GM12878 (cell line): ENCODE results near the gene MTHFD1. TPM values are rescaled to one million over a fixed set of nuclear protein-coding genes. Genes with fewer than 3 reads are reported as not detected.

Source experiments
- ATAC-seq: fragments of 200-7000 bp; cut with Tn5 transposase; 3 replicates; pipeline ENCODE4 v1.9.1; 2020; ENCODE audit warnings: mild to moderate bottlenecking, moderate library complexity
- BruUV-seq: library from RNA; stranded (reverse); fragments of 400-500 nt; replicated peaks from 2 replicates; lab custom pipeline; 2021; lab: Mats Ljungman, UMichigan
- CTCF ChIA-PET: fragments of 300-600 bp; sonication (Branson Sonifier 250); formaldehyde crosslinking; extraction: SDS; loops from one replicate; lab custom pipeline; 2021; ENCODE audit warnings: inconsistent platforms; lab: Yijun Ruan, JAX
- POLR2A ChIA-PET: fragments of 350-600 bp; formaldehyde crosslinking; extraction: SDS; loops from one replicate; lab custom pipeline; 2021; ENCODE audit warnings: inconsistent platforms; lab: Charles Lee
- RAD21 ChIA-PET: fragments of 300-600 bp; sonication (Branson Sonifier 250); formaldehyde crosslinking; loops from one replicate; lab custom pipeline; 2023; ENCODE audit warnings: antibody characterized with exemption; ENCODE audit not compliant: unreplicated experiment; lab: Charles Lee
- SMC1A ChIA-PET: fragments of 300-600 bp; sonication (Branson Sonifier 250); formaldehyde crosslinking; loops from one replicate; lab custom pipeline; 2023; ENCODE audit not compliant: unreplicated experiment, uncharacterized antibody; lab: Charles Lee
- DNase-seq: peaks from one replicate; pipeline ENCODE4 v3.0.0-alpha.2; 2011; ENCODE audit warnings: low read depth, low spot score
- FAIRE-seq: peaks from 3 replicates; lab custom pipeline; 2011; peaks lifted over from hg19 to GRCh38; lab: Jason Lieb, UNC
- H2AFZ ChIP-seq: 2 replicates; pipeline ENCODE4 v1.6.0; 2011; ENCODE audit warnings: low read depth, low read length, control low read depth; ENCODE audit not compliant: control insufficient read depth
- H3K27ac ChIP-seq: 2 replicates; pipeline ENCODE4 v1.5.1; 2011; ENCODE audit warnings: control low read depth; ENCODE audit not compliant: control insufficient read depth, insufficient read depth
- H3K27me3 ChIP-seq, 2 experiments: replicated peaks in 1 of 2; 2 replicates each; pipeline versions ENCODE4 v1.6.0 to v1.6.1; 2011; ENCODE audit warnings: low read length in 1 of 2; ENCODE audit not compliant: control insufficient read depth in 2 of 2, insufficient read depth in 2 of 2
- H3K36me3 ChIP-seq, 2 experiments: 2 replicates each; pipeline ENCODE4 v1.5.1; 2011; ENCODE audit warnings: low read length in 1 of 2; ENCODE audit not compliant: control insufficient read depth in 2 of 2, insufficient read depth in 2 of 2
- H3K4me1 ChIP-seq: 2 replicates; pipeline ENCODE4 v1.6.1; 2011; ENCODE audit warnings: mild to moderate bottlenecking, low read length, moderate library complexity, mixed read lengths; ENCODE audit not compliant: control insufficient read depth, insufficient read depth
- H3K4me2 ChIP-seq: 2 replicates; pipeline ENCODE4 v1.6.0; 2011; ENCODE audit warnings: control low read depth; ENCODE audit not compliant: control insufficient read depth, insufficient read depth
- H3K4me3 ChIP-seq: fragments of 200-600 bp; sonication (generic); 2 replicates; pipeline ENCODE4 v1.5.1; 2016
- H3K79me2 ChIP-seq: 2 replicates; pipeline ENCODE4 v1.6.0; 2011; ENCODE audit warnings: low read length; ENCODE audit not compliant: control insufficient read depth, insufficient read depth
- H3K9ac ChIP-seq: 2 replicates; pipeline ENCODE4 v1.8.0; 2011; ENCODE audit warnings: low read length, control low read depth, mixed read lengths; ENCODE audit not compliant: control insufficient read depth, insufficient read depth
- H3K9me3 ChIP-seq: replicated peaks from 3 replicates; pipeline ENCODE4 v1.5.1; 2011; ENCODE audit warnings: mild to moderate bottlenecking, low read length; ENCODE audit not compliant: control insufficient read depth, insufficient read depth
- H4K20me1 ChIP-seq: 2 replicates; pipeline ENCODE4 v1.6.0; 2011; ENCODE audit not compliant: control insufficient read depth, insufficient read depth
- IKZF1 ChIP-seq: fragments of 450-650 bp; conservative IDR thresholded peaks from 2 replicates; pipeline ENCODE4 v1.6.1; 2017; ENCODE audit warnings: antibody characterized with exemption, mild to moderate bottlenecking
- MEF2A ChIP-seq: IDR thresholded peaks from 2 replicates; pipeline ENCODE4 v1.6.1; 2011; ENCODE audit warnings: low read depth, mild to moderate bottlenecking, low read length, moderate library complexity; ENCODE audit not compliant: insufficient read depth
- MTA2 ChIP-seq: fragments of 450-650 bp; IDR thresholded peaks from 2 replicates; pipeline ENCODE4 v1.6.1; 2016; ENCODE audit warnings: low read depth, mild to moderate bottlenecking, moderate library complexity
- MXI1 ChIP-seq: fragments of 150-350 bp; IDR thresholded peaks from 2 replicates; pipeline ENCODE4 v1.6.1; 2011; ENCODE audit warnings: low read depth, mild to moderate bottlenecking, inconsistent platforms, low read length, improper control_type of control experiment
- MYB ChIP-seq: fragments of 150-350 bp; IDR thresholded peaks from 2 replicates; pipeline ENCODE4 v1.6.1; 2014; ENCODE audit warnings: mild to moderate bottlenecking, low read depth, low read length, borderline replicate concordance
- NFXL1 ChIP-seq: fragments of 450-650 bp; IDR thresholded peaks from 2 replicates; pipeline ENCODE4 v1.6.1; 2017; ENCODE audit warnings: antibody characterized with exemption, mild to moderate bottlenecking, borderline replicate concordance
- SP1 ChIP-seq: IDR thresholded peaks from one replicate; pipeline ENCODE4 v1.6.1; 2011; ENCODE audit warnings: low read depth, low read length
- STAT3 ChIP-seq: IDR thresholded peaks from 2 replicates; pipeline ENCODE4 v1.6.1; 2011; ENCODE audit warnings: low read depth, low read length, improper control_type of control experiment
- ZNF24 ChIP-seq: fragments of 450-650 bp; IDR thresholded peaks from 2 replicates; pipeline ENCODE4 v1.6.1; 2017; ENCODE audit warnings: antibody characterized with exemption, mild to moderate bottlenecking
- ZNF622 ChIP-seq: fragments of 450-650 bp; IDR thresholded peaks from 2 replicates; pipeline ENCODE4 v1.6.1; 2017; ENCODE audit warnings: mild to moderate bottlenecking, inconsistent platforms
- ZZZ3 ChIP-seq: IDR thresholded peaks from 2 replicates; pipeline ENCODE4 v1.6.1; 2011; ENCODE audit warnings: low read depth; ENCODE audit not compliant: control insufficient read depth, insufficient read length
- WGBS: methylation state at CpG from one replicate; pipeline ENCODE4 v1.1.6; 2016; ENCODE audit warnings: low lambda C conversion rate; ENCODE audit not compliant: insufficient replicate concordance, insufficient coverage; ENCODE audit errors: missing lambda C conversion rate; 5-methylcytosine and 5-hydroxymethylcytosine counted together
- in situ Hi-C: fragments of 300-500 bp; cut with MboI; formaldehyde crosslinking; loops from 9 replicates; pipeline ENCODE4 v1.14.3; 2018; ENCODE audit warnings: mixed read lengths
- intact Hi-C: fragments of 100-400 bp; cut with micrococcal nuclease; formaldehyde crosslinking; loops from one replicate; pipeline ENCODE4 v1.14.2; 2022; ENCODE audit not compliant: unreplicated experiment
- polyA plus RNA-seq, 11 experiments: library from polyadenylated mRNA; depleted of rRNA in 4 of 11; unstranded in 6 of 11; stranded (reverse) in 5 of 11; fragments of >200 nt; fragmentation: Nextera tagmentation in 4 of 11; fragmentation: Illumina TruSeq in 1 of 11; extraction: Ambion mirVana in 4 of 11; extraction: Trizol in 1 of 11; gene quantifications; 1 replicate in 1 of 11; 2 replicates in 10 of 11; pipeline versions ENCODE4 v1.2.1 to v1.2.3, GENCODE V29; 2011 to 2016; ENCODE audit warnings: inconsistent platforms in 2 of 11, missing spikeins in 2 of 11, low read depth in 1 of 11
- total RNA-seq, 4 experiments: library from RNA; depleted of rRNA in 3 of 4; stranded (reverse); fragments of >200 nt in 3 of 4; fragmentation: Illumina TruSeq in 1 of 4; extraction: Trizol in 1 of 4; gene quantifications; 2 replicates each; pipeline versions ENCODE4 v1.2.1 to v1.2.3, GENCODE V29; 2013 to 2021
- TF ChIP-seq, protein P1 (sequence below): IDR thresholded peaks from 2 replicates; pipeline ENCODE4 v1.6.1; 2012; ENCODE audit warnings: low read length, inconsistent platforms
- TF ChIP-seq, protein P2 (sequence below): IDR thresholded peaks from 2 replicates; pipeline ENCODE4 v1.6.1; 2012; ENCODE audit warnings: mild to moderate bottlenecking, low read depth, low read length
- TF ChIP-seq, protein P3 (sequence below): IDR thresholded peaks from 2 replicates; pipeline ENCODE4 v1.6.1; 2011; ENCODE audit warnings: low read depth, low read length, improper control_type of control experiment, borderline replicate concordance
- TF ChIP-seq, protein P4 (sequence below): fragments of 450-650 bp; formaldehyde crosslinking; IDR thresholded peaks from 2 replicates; pipeline ENCODE4 v1.4.0; 2020; ENCODE audit warnings: mild to moderate bottlenecking, moderate library complexity

The MTHFD1 gene
- total and polyA plus RNA-seq, 10 of the 15 experiments (the other 5 are each of a cell fraction or from before 2014, with no cell fraction given) = 99.3 to 310 (median 173) TPM

- H3K79me2 ChIP-seq = peaks cover 40% of the 10 kb centered on the region
- no peaks in the 10 kb centered on the region for H3K9me3 ChIP-seq
- TF ChIP-seq ZNF24 (no peak), IKZF1 (no peak), MYB (no peak), SP1 (no peak), ZZZ3 (no peak), STAT3 (no peak), MEF2A (no peak), MTA2 (no peak), NFXL1 (no peak), ZNF622 (no peak), MXI1 (no peak)
- TF ChIP-seq, protein P1, sequence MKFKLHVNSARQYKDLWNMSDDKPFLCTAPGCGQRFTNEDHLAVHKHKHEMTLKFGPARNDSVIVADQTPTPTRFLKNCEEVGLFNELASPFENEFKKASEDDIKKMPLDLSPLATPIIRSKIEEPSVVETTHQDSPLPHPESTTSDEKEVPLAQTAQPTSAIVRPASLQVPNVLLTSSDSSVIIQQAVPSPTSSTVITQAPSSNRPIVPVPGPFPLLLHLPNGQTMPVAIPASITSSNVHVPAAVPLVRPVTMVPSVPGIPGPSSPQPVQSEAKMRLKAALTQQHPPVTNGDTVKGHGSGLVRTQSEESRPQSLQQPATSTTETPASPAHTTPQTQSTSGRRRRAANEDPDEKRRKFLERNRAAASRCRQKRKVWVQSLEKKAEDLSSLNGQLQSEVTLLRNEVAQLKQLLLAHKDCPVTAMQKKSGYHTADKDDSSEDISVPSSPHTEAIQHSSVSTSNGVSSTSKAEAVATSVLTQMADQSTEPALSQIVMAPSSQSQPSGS = no peak
- TF ChIP-seq, protein P2, sequence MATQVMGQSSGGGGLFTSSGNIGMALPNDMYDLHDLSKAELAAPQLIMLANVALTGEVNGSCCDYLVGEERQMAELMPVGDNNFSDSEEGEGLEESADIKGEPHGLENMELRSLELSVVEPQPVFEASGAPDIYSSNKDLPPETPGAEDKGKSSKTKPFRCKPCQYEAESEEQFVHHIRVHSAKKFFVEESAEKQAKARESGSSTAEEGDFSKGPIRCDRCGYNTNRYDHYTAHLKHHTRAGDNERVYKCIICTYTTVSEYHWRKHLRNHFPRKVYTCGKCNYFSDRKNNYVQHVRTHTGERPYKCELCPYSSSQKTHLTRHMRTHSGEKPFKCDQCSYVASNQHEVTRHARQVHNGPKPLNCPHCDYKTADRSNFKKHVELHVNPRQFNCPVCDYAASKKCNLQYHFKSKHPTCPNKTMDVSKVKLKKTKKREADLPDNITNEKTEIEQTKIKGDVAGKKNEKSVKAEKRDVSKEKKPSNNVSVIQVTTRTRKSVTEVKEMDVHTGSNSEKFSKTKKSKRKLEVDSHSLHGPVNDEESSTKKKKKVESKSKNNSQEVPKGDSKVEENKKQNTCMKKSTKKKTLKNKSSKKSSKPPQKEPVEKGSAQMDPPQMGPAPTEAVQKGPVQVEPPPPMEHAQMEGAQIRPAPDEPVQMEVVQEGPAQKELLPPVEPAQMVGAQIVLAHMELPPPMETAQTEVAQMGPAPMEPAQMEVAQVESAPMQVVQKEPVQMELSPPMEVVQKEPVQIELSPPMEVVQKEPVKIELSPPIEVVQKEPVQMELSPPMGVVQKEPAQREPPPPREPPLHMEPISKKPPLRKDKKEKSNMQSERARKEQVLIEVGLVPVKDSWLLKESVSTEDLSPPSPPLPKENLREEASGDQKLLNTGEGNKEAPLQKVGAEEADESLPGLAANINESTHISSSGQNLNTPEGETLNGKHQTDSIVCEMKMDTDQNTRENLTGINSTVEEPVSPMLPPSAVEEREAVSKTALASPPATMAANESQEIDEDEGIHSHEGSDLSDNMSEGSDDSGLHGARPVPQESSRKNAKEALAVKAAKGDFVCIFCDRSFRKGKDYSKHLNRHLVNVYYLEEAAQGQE = no peak
- TF ChIP-seq, protein P3, sequence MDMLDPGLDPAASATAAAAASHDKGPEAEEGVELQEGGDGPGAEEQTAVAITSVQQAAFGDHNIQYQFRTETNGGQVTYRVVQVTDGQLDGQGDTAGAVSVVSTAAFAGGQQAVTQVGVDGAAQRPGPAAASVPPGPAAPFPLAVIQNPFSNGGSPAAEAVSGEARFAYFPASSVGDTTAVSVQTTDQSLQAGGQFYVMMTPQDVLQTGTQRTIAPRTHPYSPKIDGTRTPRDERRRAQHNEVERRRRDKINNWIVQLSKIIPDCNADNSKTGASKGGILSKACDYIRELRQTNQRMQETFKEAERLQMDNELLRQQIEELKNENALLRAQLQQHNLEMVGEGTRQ = no peak
- TF ChIP-seq, protein P4, sequence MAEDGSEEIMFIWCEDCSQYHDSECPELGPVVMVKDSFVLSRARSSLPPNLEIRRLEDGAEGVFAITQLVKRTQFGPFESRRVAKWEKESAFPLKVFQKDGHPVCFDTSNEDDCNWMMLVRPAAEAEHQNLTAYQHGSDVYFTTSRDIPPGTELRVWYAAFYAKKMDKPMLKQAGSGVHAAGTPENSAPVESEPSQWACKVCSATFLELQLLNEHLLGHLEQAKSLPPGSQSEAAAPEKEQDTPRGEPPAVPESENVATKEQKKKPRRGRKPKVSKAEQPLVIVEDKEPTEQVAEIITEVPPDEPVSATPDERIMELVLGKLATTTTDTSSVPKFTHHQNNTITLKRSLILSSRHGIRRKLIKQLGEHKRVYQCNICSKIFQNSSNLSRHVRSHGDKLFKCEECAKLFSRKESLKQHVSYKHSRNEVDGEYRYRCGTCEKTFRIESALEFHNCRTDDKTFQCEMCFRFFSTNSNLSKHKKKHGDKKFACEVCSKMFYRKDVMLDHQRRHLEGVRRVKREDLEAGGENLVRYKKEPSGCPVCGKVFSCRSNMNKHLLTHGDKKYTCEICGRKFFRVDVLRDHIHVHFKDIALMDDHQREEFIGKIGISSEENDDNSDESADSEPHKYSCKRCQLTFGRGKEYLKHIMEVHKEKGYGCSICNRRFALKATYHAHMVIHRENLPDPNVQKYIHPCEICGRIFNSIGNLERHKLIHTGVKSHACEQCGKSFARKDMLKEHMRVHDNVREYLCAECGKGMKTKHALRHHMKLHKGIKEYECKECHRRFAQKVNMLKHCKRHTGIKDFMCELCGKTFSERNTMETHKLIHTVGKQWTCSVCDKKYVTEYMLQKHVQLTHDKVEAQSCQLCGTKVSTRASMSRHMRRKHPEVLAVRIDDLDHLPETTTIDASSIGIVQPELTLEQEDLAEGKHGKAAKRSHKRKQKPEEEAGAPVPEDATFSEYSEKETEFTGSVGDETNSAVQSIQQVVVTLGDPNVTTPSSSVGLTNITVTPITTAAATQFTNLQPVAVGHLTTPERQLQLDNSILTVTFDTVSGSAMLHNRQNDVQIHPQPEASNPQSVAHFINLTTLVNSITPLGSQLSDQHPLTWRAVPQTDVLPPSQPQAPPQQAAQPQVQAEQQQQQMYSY (CRISPR knock-in tag) = no peak
Measured at GRCh38 chr14:64401949-64402348, 13.8 kb downstream of the MTHFD1 start.

More at GRCh38 chr14:64401949-64402348, 13.8 kb downstream of the MTHFD1 start:
- Histone ChIP-seq H3K27ac (no peak overlapping the region), H3K27me3 (no peaks in the 10 kb centered on the region), H3K36me3 (peaks cover 3 to 17% of the 10 kb centered on the region in 2 experiments), H2AFZ (no peak overlapping the region), H3K9ac (no peak overlapping the region), H3K4me3 (no peak overlapping the region), H4K20me1 (no peaks in the 10 kb centered on the region), H3K4me1 (no peaks in the 10 kb centered on the region), H3K4me2 (no peak overlapping the region)
- intact Hi-C loops = no loop called here
- BruUV-seq = no TSS peak
- 95% methylated on average over 1 of the region's 1 CpG for WGBS
- ChIA-PET SMC1A (interaction anchor here (0.6 to 2.8 kb wide), 11 partner anchors 10 to 99 kb away, joined by 3 to 11 read pairs (median 3); no protein-coding TSS in a partner anchor), RAD21 (interaction anchor here (1.5 to 2.3 kb wide), 2 partner anchors 14 to 64 kb away, joined by 5 to 6 read pairs; partner anchors contain the start of gene MTHFD1), CTCF (interaction anchor here (1.0 to 4.7 kb wide), 5 partner anchors 9 to 77 kb away, joined by 3 to 25 read pairs (median 6); no protein-coding TSS in a partner anchor), POLR2A (interaction anchor here (0.6 to 1.7 kb wide), 6 partner anchors 10 to 379 kb away, joined by 3 to 11 read pairs (median 3); partner anchors contain the start of gene MTHFD1)
- FAIRE-seq = no peak
- DNase-seq = no peak
- ATAC-seq = no peak
- in situ Hi-C loops = no loop called here
